ENCODE data around the gene ANKS1B.

GRCh38 chr12:99611599-99611998 is 373.1 kb downstream of the ANKS1B start:
- TF ChIP-seq CTCF (IDR thresholded peaks at IDR 0.05; ENCODE audit: low read length) (no peak), EZH2 (IDR thresholded peaks at IDR 0.05; ENCODE audit: borderline replicate concordance, low read length) (no peak)

Data from OCI-LY1 (cell line).